PC-9 (cell line): Measurements from ENCODE around the gene CADM1. TPM values are rescaled to one million over a fixed set of nuclear protein-coding genes. Genes with fewer than 3 reads are reported as not detected.

Source experiments
- BruUV-seq: library from RNA; stranded (reverse); fragments of 400-500 nt; replicated peaks from 2 replicates; lab custom pipeline; 2021; lab: Mats Ljungman, UMichigan
- CTCF ChIA-PET: fragments of 300-600 bp; sonication (Branson Sonifier 250); formaldehyde crosslinking; loops from one replicate; lab custom pipeline; 2022; ENCODE audit warnings: antibody characterized with exemption; lab: Charles Lee
- POLR2A ChIA-PET: fragments of 300-600 bp; sonication (Branson Sonifier 250); formaldehyde crosslinking; loops from one replicate; lab custom pipeline; 2022; ENCODE audit warnings: antibody characterized with exemption; ENCODE audit not compliant: unreplicated experiment; lab: Charles Lee
- DNase-seq, 2 experiments: peaks; one replicate each; pipeline versions ENCODE4 v3.0.0 to v3.0.0-alpha.2; 2015 to 2022; ENCODE audit warnings: mixed read lengths in 1 of 2
- H2AFZ ChIP-seq: fragments of 200-600 bp; sonication (generic); 2 replicates; pipeline ENCODE4 v1.8.1; 2017; ENCODE audit warnings: antibody characterized with exemption
- H3F3A ChIP-seq: fragments of 200-600 bp; sonication (generic); 2 replicates; pipeline ENCODE4 v1.8.1; 2017; ENCODE audit warnings: antibody characterized with exemption, mild to moderate bottlenecking, low read depth; ENCODE audit not compliant: insufficient read depth
- H3K27ac ChIP-seq: fragments of 200-600 bp; sonication (generic); 2 replicates; pipeline ENCODE4 v1.6.1; 2016; ENCODE audit warnings: mixed run types
- H3K27me3 ChIP-seq: fragments of 200-600 bp; sonication (generic); 2 replicates; pipeline ENCODE4 v1.6.1; 2016; ENCODE audit warnings: low read depth, mixed run types; ENCODE audit not compliant: insufficient read depth
- H3K36me3 ChIP-seq: fragments of 200-600 bp; sonication (generic); 2 replicates; pipeline ENCODE4 v1.6.1; 2016; ENCODE audit warnings: low read depth, mixed run types
- H3K4me1 ChIP-seq: fragments of 200-600 bp; sonication (generic); replicated peaks from 2 replicates; pipeline ENCODE4 v1.6.1; 2016; ENCODE audit warnings: mixed run types; ENCODE audit not compliant: insufficient read depth
- H3K4me2 ChIP-seq: fragments of 200-600 bp; sonication (generic); 2 replicates; pipeline ENCODE4 v1.6.1; 2017; ENCODE audit warnings: mixed run types
- H3K4me3 ChIP-seq: fragments of 200-600 bp; sonication (generic); 2 replicates; pipeline ENCODE4 v1.6.1; 2016; ENCODE audit warnings: mixed run types
- H3K79me2 ChIP-seq: fragments of 200-600 bp; sonication (generic); 2 replicates; pipeline ENCODE4 v1.6.1; 2017; ENCODE audit warnings: low read depth, mixed run types
- H3K9me2 ChIP-seq: fragments of 200-600 bp; sonication (generic); 2 replicates; pipeline ENCODE4 v1.8.1; 2017; ENCODE audit warnings: mild to moderate bottlenecking; ENCODE audit not compliant: insufficient read depth
- H3K9me3 ChIP-seq: fragments of 200-600 bp; sonication (generic); 2 replicates; pipeline ENCODE4 v1.8.1; 2016; ENCODE audit warnings: low read depth; ENCODE audit not compliant: insufficient read depth
- H4K20me1 ChIP-seq: fragments of 200-600 bp; sonication (generic); 2 replicates; pipeline ENCODE4 v1.8.1; 2017; ENCODE audit not compliant: insufficient read depth
- CTCF ChIP-seq: fragments of 200-600 bp; sonication (generic); conservative IDR thresholded peaks from 2 replicates; pipeline ENCODE4 v1.6.1; 2017; ENCODE audit warnings: mixed run types, antibody characterized with exemption, mild to moderate bottlenecking, moderate library complexity
- EZH2 ChIP-seq: fragments of 200-600 bp; sonication (generic); IDR thresholded peaks from 2 replicates; pipeline ENCODE4 v1.8.0; 2017; ENCODE audit warnings: antibody characterized with exemption, low read depth
- intact Hi-C: fragments of 100-400 bp; cut with micrococcal nuclease; formaldehyde crosslinking; loops from one replicate; pipeline ENCODE4 v1.10.0; 2022; ENCODE audit not compliant: unreplicated experiment
- total RNA-seq: library from RNA; stranded (reverse); gene quantifications from 2 replicates; pipeline ENCODE4 v1.2.3, GENCODE V29; 2021

The CADM1 gene
- total RNA-seq, 1 experiment from 2014 or later = not detected

DNA sequence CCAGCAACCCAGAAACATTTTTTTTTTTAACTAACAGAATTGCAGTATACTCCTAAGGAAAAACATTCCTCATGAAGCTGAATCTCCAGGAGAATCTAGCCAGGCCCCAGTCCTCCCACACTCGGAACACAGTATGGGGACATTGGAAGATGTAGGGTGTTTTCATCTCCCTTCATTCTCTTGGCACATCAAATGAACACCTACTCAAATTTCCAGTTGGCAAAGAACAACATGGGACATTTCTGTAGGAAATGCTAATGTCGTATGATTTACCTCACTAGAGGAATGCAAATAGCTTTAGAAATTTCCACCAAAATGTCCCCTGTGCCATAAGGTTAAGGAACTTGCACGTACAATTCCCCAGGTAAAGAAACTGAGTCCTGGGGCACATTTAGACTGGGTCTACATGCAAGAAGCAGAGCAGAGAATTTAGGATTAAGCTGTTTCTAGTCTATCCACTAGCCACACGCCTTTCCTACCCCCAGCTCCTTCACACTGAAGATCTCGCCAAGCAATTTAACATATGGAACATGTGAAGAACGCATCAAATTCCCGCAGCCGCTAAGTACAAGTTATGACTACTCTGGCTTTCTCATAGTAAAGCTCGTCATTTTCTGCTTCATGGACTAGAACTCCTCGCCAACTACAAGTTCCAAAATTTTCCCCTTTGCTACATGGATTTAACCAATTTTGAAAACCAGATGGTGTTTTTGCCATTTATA, 2.9 kb upstream of the CADM1 start:
- no peak overlapping the region for H3K4me2 ChIP-seq
- no peak overlapping the region for H2AFZ ChIP-seq
- peaks cover 5% of the 10 kb centered on the region; the same call in 1 of the 2 replicates for H3K27me3 ChIP-seq
- BruUV-seq = no TSS peak
- H3K27ac ChIP-seq = no peak overlapping the region
- ChIA-PET CTCF (no interaction called here), POLR2A (no interaction called here)
- no peak for DNase-seq
- no peaks in the 10 kb centered on the region for H3K4me1 ChIP-seq
- no peak overlapping the region for H3K4me3 ChIP-seq
- no peaks in the 10 kb centered on the region for H3K36me3 ChIP-seq
- H3K9me2 ChIP-seq = no peaks in the 10 kb centered on the region
- H4K20me1 ChIP-seq = no peaks in the 10 kb centered on the region
- no peaks in the 10 kb centered on the region for H3K79me2 ChIP-seq
- no peaks in the 10 kb centered on the region for H3F3A ChIP-seq
- intact Hi-C loops = no loop called here
- TF ChIP-seq CTCF (no peak), EZH2 (no peak)
- H3K9me3 ChIP-seq = no peaks in the 10 kb centered on the region

DNA sequence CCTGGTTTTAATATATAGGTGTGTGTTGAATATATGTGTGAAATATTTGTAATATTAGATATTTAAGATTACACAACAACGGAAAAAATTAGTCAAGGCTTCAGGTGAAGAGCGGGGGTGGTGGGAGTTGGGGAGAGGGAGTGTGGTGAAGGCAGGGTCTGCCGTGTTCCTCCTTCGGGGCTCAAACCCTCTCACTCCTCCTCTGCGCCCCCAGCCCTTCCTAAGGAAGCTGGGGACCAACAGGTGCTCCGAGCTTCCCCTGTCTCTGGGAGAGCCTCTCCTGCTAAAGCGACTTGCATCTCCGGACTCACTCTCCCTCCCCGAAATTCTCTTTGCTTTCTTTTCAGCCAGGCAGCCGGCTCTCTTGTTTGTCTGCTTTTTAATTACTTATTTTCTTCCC, 960 bp upstream of the CADM1 start:
- CTCF ChIA-PET = no interaction called here
- POLR2A ChIA-PET = no interaction called here
- TF ChIP-seq CTCF (no peak), EZH2 (no peak)
- H3K9me2 ChIP-seq = no peaks in the 10 kb centered on the region
- no peaks in the 10 kb centered on the region for H3K36me3 ChIP-seq
- peaks cover 21% of the 10 kb centered on the region; the same call in 1 of the 2 replicates for H3K27me3 ChIP-seq
- no peaks in the 10 kb centered on the region for H3K9me3 ChIP-seq
- no peak overlapping the region for H3K4me3 ChIP-seq
- H3K4me2 ChIP-seq = no peak overlapping the region
- H3F3A ChIP-seq = no peaks in the 10 kb centered on the region
- H3K27ac ChIP-seq = no peak overlapping the region
- DNase-seq = no peak
- H3K79me2 ChIP-seq = no peaks in the 10 kb centered on the region
- H4K20me1 ChIP-seq = no peaks in the 10 kb centered on the region
- intact Hi-C loops = no loop called here
- H2AFZ ChIP-seq = no peak overlapping the region
- BruUV-seq = no TSS peak
- no peaks in the 10 kb centered on the region for H3K4me1 ChIP-seq

DNA sequence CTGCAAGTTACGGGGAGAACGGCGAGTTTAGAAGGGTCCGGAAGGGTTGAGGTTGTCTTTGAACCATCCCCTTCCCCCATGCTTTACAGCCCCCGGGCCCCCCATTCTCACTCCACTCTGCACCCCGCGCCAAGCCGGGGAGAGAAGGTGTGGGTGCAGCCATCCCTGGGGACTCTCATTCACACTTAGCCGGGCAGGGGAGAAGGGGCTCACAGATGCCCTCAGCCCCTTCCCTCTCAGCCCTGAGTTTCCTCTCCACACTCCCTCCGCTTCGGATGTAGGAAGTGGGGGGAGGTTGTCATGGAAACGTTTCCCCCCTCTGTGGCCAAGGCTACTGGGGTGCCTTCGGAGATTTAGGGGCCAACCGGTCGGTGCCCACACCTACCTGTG, 334 bp downstream of the CADM1 start:
- CTCF ChIA-PET = no interaction called here
- Histone ChIP-seq H3K27me3 (peaks cover 22% of the 10 kb centered on the region; the same call in 1 of the 2 replicates), H3K79me2 (no peaks in the 10 kb centered on the region), H3K4me1 (no peaks in the 10 kb centered on the region), H4K20me1 (no peaks in the 10 kb centered on the region), H3K9me3 (no peaks in the 10 kb centered on the region), H3K9me2 (no peaks in the 10 kb centered on the region), H2AFZ (no peak overlapping the region), H3F3A (no peaks in the 10 kb centered on the region), H3K4me3 (no peak overlapping the region), H3K36me3 (no peaks in the 10 kb centered on the region), H3K4me2 (no peak overlapping the region), H3K27ac (no peak overlapping the region)
- BruUV-seq = no TSS peak
- POLR2A ChIA-PET = no interaction called here
- TF ChIP-seq CTCF = no peak
- no peak for TF ChIP-seq EZH2
- intact Hi-C loops = no loop called here
- no peak for DNase-seq
